Fibroblast of lung (primary cell): Measurements from ENCODE around the gene FXYD1. TPM values are rescaled to one million over a fixed set of nuclear protein-coding genes. Genes with fewer than 3 reads are reported as not detected.

Experiments used
- DNase-seq, 2 donors: peaks; one replicate each; pipeline versions ENCODE4 v3.0.0 to v3.0.0-alpha.2; 2010; ENCODE audit warnings: low read depth in 2 of 2
- H2AFZ ChIP-seq: 2 replicates; pipeline ENCODE4 v1.5.1; 2012; ENCODE audit warnings: low read length, control low read depth, inconsistent platforms
- H3K27ac ChIP-seq: 2 replicates; pipeline ENCODE4 v1.5.1; 2011; ENCODE audit warnings: low read length, control low read depth; ENCODE audit not compliant: insufficient read depth
- H3K27me3 ChIP-seq: 2 replicates; pipeline ENCODE4 v1.5.1; 2011; ENCODE audit warnings: mild to moderate bottlenecking, low read length; ENCODE audit not compliant: control insufficient read depth, insufficient read depth
- H3K36me3 ChIP-seq: 2 replicates; pipeline ENCODE4 v1.5.1; 2011; ENCODE audit warnings: low read length; ENCODE audit not compliant: control insufficient read depth, insufficient read depth
- H3K4me1 ChIP-seq: 2 replicates; pipeline ENCODE4 v1.5.1; 2011; ENCODE audit warnings: low read length; ENCODE audit not compliant: control insufficient read depth, insufficient read depth; ENCODE audit errors: extremely low read depth
- H3K4me2 ChIP-seq: 2 replicates; pipeline ENCODE4 v1.5.1; 2011; ENCODE audit warnings: low read length, control low read depth; ENCODE audit not compliant: insufficient read depth; ENCODE audit errors: extremely low read depth
- H3K4me3 ChIP-seq, 4 experiments: fragments of 200-600 bp in 1 of 4; sonication (generic) in 1 of 4; replicated peaks in 1 of 4; 2 replicates each; pipeline ENCODE4 v1.5.1; 2011 to 2016; ENCODE audit warnings: low read length in 4 of 4, low read depth in 3 of 4, mild to moderate bottlenecking in 3 of 4, control low read depth in 2 of 4, inconsistent platforms in 1 of 4, mixed read lengths in 1 of 4; ENCODE audit not compliant: insufficient read depth in 1 of 4; ENCODE audit errors: control extremely low read depth in 1 of 4
- H3K79me2 ChIP-seq: 2 replicates; pipeline ENCODE4 v1.5.1; 2012; ENCODE audit warnings: mild to moderate bottlenecking, low read length, inconsistent platforms; ENCODE audit not compliant: control insufficient read depth, insufficient read depth
- H3K9ac ChIP-seq: 2 replicates; pipeline ENCODE4 v1.5.1; 2011; ENCODE audit warnings: mild to moderate bottlenecking, low read length, control low read depth; ENCODE audit not compliant: insufficient read depth
- H3K9me3 ChIP-seq: 2 replicates; pipeline ENCODE4 v1.5.1; 2012; ENCODE audit warnings: low read depth, low read length; ENCODE audit not compliant: control insufficient read depth, insufficient read depth
- H4K20me1 ChIP-seq: 2 replicates; pipeline ENCODE4 v1.5.1; 2011; ENCODE audit warnings: low read length; ENCODE audit not compliant: control insufficient read depth, insufficient read depth; ENCODE audit errors: extremely low read depth
- CTCF ChIP-seq, 2 donors: IDR thresholded peaks in 1 of 2; conservative IDR thresholded peaks in 1 of 2; 1 replicate in 1 of 2; 2 replicates in 1 of 2; pipeline ENCODE4 v1.5.1; 2011 to 2012; ENCODE audit warnings: low read length in 2 of 2, control low read depth in 1 of 2, inconsistent platforms in 1 of 2, low read depth in 1 of 2, mild to moderate bottlenecking in 1 of 2
- EZH2 ChIP-seq: IDR thresholded peaks from 2 replicates; pipeline ENCODE4 v1.5.1; 2012; ENCODE audit warnings: low read length, control low read depth, mild to moderate bottlenecking; ENCODE audit errors: missing control alignments
- polyA minus RNA-seq: library from RNA; depleted of rRNA, polyadenylated mRNA; stranded (reverse); fragments of >200 nt; gene quantifications from 2 replicates; pipeline ENCODE4 v1.2.3, GENCODE V29; 2011; ENCODE audit warnings: low replicate concordance
- polyA plus RNA-seq, 2 donors: library from polyadenylated mRNA; depleted of rRNA in 1 of 2; stranded (reverse) in 1 of 2; unstranded in 1 of 2; fragments of >200 nt; gene quantifications; 2 replicates each; pipeline ENCODE4 v1.2.1, GENCODE V29; 2011 to 2012; ENCODE audit warnings: missing spikeins in 1 of 2
- total RNA-seq: library from RNA; depleted of rRNA; stranded (reverse); fragments of >200 nt; gene quantifications from 2 replicates; pipeline ENCODE4 v1.2.1, GENCODE V29; 2014

The FXYD1 gene
- total RNA-seq (4.5 and 11.3 TPM in 2 replicates), polyA plus RNA-seq (3.6 and 7.5 TPM in 2 replicates), polyA minus RNA-seq (2.1 and 26.2 TPM in 2 replicates)
- 7.7 and 12.9 TPM in 2 replicates for polyA plus RNA-seq (2012)

- no peaks in the 10 kb centered on the region for H4K20me1 ChIP-seq
- H3K9me3 ChIP-seq: no peaks in the 10 kb centered on the region
- no peak for TF ChIP-seq EZH2
- TF ChIP-seq CTCF (conservative IDR thresholded peaks at IDR 0.05 in 1 of 2, IDR thresholded peaks at IDR 0.05 in 1 of 2; ENCODE audit: low read depth in 1 of 2, low read length in 2 of 2): no peak
- H3K9ac ChIP-seq: peak within 1 kb of the TSS; percentile 34
- H3K79me2 ChIP-seq: no peaks in the 10 kb centered on the region
- H3K27ac ChIP-seq: peak within 1 kb of the TSS; percentile 43
- H3K4me1 ChIP-seq: peaks cover 30% of the 10 kb centered on the region
- H2AFZ ChIP-seq: peak within 1 kb of the TSS; percentile 77
- H3K4me3 ChIP-seq: peak within 1 kb of the TSS in 2 of 4 experiments; percentile 3 to 48
- peaks cover 5% of the 10 kb centered on the region for H3K27me3 ChIP-seq
- H3K4me2 ChIP-seq: peak within 1 kb of the TSS; percentile 51
- peak in 1 of 2 donors; percentile 55 for DNase-seq
- no peaks in the 10 kb centered on the region for H3K36me3 ChIP-seq
Observed at GRCh38 chr19:35138305-35138892, at the start of gene FXYD1. Gene FXYD1 (plus strand): TSS chr19:35138824. CDS start chr19:35140080, 1,256 bp downstream.

DNA sequence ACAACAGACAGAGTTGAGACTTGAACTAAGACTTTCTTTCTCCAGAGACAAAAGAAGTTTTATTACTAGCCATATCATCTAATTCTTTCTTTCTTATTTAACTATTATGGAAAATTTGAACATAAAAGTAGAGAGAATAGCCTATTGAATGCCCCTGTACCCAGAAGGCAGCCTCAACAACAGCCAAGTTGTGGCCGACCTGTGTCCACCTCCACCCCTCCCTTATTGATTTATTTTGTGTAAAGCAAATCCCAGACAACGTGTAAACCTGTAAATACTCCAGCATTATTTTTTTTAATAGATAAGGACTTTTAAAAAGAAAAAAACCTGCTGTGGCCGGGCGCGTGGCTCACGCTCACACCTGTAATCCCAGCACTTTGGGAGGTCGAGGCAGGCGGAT lies 49.1 kb upstream of the FXYD1 start:
- H3K4me2 ChIP-seq: no peak overlapping the region
- H3K27me3 ChIP-seq: no peaks in the 10 kb centered on the region
- no peaks in the 10 kb centered on the region for H3K79me2 ChIP-seq
- H2AFZ ChIP-seq: no peak overlapping the region
- no peak overlapping the region for H3K9ac ChIP-seq
- no peaks in the 10 kb centered on the region for H3K9me3 ChIP-seq
- peaks cover 3% of the 10 kb centered on the region for H3K4me1 ChIP-seq
- DNase-seq: no peak
- H3K27ac ChIP-seq: no peak overlapping the region
- no peaks in the 10 kb centered on the region for H4K20me1 ChIP-seq
- H3K36me3 ChIP-seq: no peaks in the 10 kb centered on the region
- TF ChIP-seq EZH2 (no peak), CTCF (conservative IDR thresholded peaks at IDR 0.05 in 1 of 2, IDR thresholded peaks at IDR 0.05 in 1 of 2; ENCODE audit: low read depth in 1 of 2, low read length in 2 of 2) (no peak)
- H3K4me3 ChIP-seq: no peak overlapping the region

- Histone ChIP-seq H3K4me1 (peaks cover 3% of the 10 kb centered on the region), H3K4me2 (no peak overlapping the region), H3K36me3 (no peaks in the 10 kb centered on the region), H3K9me3 (no peaks in the 10 kb centered on the region), H4K20me1 (no peaks in the 10 kb centered on the region), H3K27ac (no peak overlapping the region), H3K79me2 (no peaks in the 10 kb centered on the region), H3K27me3 (no peaks in the 10 kb centered on the region), H2AFZ (no peak overlapping the region), H3K4me3 (no peak overlapping the region), H3K9ac (no peak overlapping the region)
- no peak for TF ChIP-seq CTCF (conservative IDR thresholded peaks at IDR 0.05 in 1 of 2, IDR thresholded peaks at IDR 0.05 in 1 of 2; ENCODE audit: low read depth in 1 of 2, low read length in 2 of 2)
- no peak for TF ChIP-seq EZH2
- DNase-seq: no peak
Observed at GRCh38 chr19:35090160-35090505, 48.5 kb upstream of the FXYD1 start.
